Femur (tissue), 1 donor: ENCODE data around the gene CADM2.
A peak's percentile ranks its signal among the peaks of the same experiment; 100 is the strongest.
"Not testable (repeated sequence)": the region's sequence is repeated elsewhere in the genome, so short reads cannot be mapped to it uniquely, and the experiment has no call there.

Experiments
- DNase-seq: peaks from one replicate; pipeline ENCODE4 v3.0.0-alpha.2; 2017

Gene CADM2

GRCh38 chr3:85846940-85847339 is 888.2 kb downstream of the CADM2 start:
- no peak for DNase-seq

- no peak for DNase-seq
Observed at GRCh38 chr3:85851071-85851470, 892.3 kb downstream of the CADM2 start.

- no peak for DNase-seq
Observed at GRCh38 chr3:85853805-85854204, 895.0 kb downstream of the CADM2 start.

GRCh38 chr3:85862893-85863455 is 904.2 kb downstream of the CADM2 start:
- DNase-seq, result no peak

- no peak for DNase-seq
Observed at GRCh38 chr3:85864896-85865295, 906.1 kb downstream of the CADM2 start.

- no peak for DNase-seq
Observed at GRCh38 chr3:85867072-85867471, 908.3 kb downstream of the CADM2 start.

GRCh38 chr3:85875589-85875988 is 916.8 kb downstream of the CADM2 start:
- DNase-seq, result no peak

- DNase-seq, result no peak
Observed at GRCh38 chr3:85877631-85878030, 918.8 kb downstream of the CADM2 start.

GRCh38 chr3:85881833-85882393 is 923.1 kb downstream of the CADM2 start:
- DNase-seq, result no peak

GRCh38 chr3:85890043-85890555 is 931.3 kb downstream of the CADM2 start:
- no peak for DNase-seq

- DNase-seq, result no peak
Observed at GRCh38 chr3:85903434-85903833, 944.6 kb downstream of the CADM2 start.

GRCh38 chr3:85912980-85913379 is 954.2 kb downstream of the CADM2 start:
- no peak for DNase-seq

GRCh38 chr3:85922374-85922773 is 963.6 kb downstream of the CADM2 start:
- DNase-seq, result no peak

- no peak for DNase-seq
Observed at GRCh38 chr3:85930718-85931117, 971.9 kb downstream of the CADM2 start.

GRCh38 chr3:85933326-85933725 is 974.5 kb downstream of the CADM2 start:
- DNase-seq, result no peak

GRCh38 chr3:85935171-85935570 is 976.4 kb downstream of the CADM2 start:
- DNase-seq, result no peak

- peak; percentile 35 for DNase-seq
Observed at GRCh38 chr3:85939074-85939482, 980.3 kb downstream of the CADM2 start.

- no peak for DNase-seq
Observed at GRCh38 chr3:85950435-85950834, 991.6 kb downstream of the CADM2 start.

- no peak for DNase-seq
Observed at GRCh38 chr3:85960793-85961192, 1002.0 kb downstream of the CADM2 start.

GRCh38 chr3:85977615-85978338 is 1019.0 kb downstream of the CADM2 start:
- DNase-seq, result no peak

- DNase-seq, result no peak
Observed at GRCh38 chr3:85979034-85979433, 1020.2 kb downstream of the CADM2 start.

- DNase-seq, result not testable (repeated sequence)
Observed at GRCh38 chr3:85989581-85989980, 1030.8 kb downstream of the CADM2 start.

- no peak for DNase-seq
Observed at GRCh38 chr3:86029590-86029989, 1070.8 kb downstream of the CADM2 start.

- no peak for DNase-seq
Observed at GRCh38 chr3:86037916-86038315, 1079.1 kb downstream of the CADM2 start.
